Stimulated activated CD4-positive, alpha-beta T cell treated with anti-CD3 and anti-CD28 coated beads, Interleukin-15, amount 100 ng/mL, for 1 hour (primary cell): ENCODE measurements around the gene SH3RF1.
"Not testable (repeated sequence)": the region's sequence is repeated elsewhere in the genome, so short reads cannot be mapped to it uniquely, and the experiment has no call there.

Experiments
- DNase-seq, 2 donors: peaks; one replicate each; pipeline ENCODE4 v3.0.0-alpha.2; 2020; ENCODE audit warnings: low read depth in 1 of 2, low spot score in 1 of 2

Gene SH3RF1

GRCh38 chr4:169277838-169278237 lies 7.1 kb upstream of the SH3RF1 start:
- not testable (repeated sequence) for DNase-seq

GRCh38 chr4:169275180-169275579 lies 4.4 kb upstream of the SH3RF1 start:
- no peak for DNase-seq

DNA sequence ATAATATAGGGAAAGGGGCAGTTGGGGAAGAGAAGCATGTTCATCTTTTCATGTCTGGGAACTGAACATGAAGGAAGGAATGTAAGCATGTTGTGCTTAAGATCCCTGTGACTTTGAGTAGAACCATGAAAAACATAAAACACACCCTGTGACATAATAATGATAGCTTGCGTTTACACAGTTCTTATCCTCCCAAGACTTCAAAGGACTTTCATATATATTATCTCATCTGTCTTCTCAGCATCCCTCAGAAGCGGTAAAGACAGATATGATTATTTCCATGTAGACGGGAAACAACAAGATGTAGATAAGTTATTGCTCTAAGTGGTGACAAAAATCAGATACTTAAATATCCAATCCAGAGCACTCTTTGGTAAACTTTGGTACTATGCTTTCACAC lies 3.3 kb upstream of the SH3RF1 start:
- DNase-seq = no peak

DNA sequence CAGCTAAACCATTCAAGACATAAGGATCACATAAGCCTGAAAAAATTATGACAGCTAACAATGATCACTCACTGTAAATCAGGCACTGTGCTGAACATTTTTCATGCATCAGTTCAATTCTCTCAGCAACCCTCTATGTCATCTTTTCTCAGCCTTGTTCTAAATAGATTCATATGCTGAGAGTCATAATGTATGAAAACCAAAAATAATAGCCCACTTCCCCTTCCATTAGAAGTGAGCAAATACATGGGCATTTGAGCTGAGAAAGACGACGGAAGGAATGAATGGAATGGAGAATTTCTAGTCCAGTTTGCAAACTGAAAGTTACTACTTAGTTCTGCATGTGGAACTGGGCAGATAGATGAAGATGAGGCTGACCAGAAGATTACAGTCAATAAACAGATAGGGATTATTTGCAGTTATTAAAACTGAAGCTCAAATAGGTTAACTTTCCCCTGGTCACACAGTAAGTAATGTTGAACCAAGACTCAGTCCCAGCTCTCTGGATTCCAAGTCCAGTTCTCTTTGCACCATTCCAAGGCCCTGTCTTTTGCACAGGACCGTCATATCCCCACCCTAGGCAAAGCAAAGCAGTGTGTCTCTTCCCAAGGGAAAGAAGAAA lies 1.6 kb upstream of the SH3RF1 start:
- no peak for DNase-seq

DNA sequence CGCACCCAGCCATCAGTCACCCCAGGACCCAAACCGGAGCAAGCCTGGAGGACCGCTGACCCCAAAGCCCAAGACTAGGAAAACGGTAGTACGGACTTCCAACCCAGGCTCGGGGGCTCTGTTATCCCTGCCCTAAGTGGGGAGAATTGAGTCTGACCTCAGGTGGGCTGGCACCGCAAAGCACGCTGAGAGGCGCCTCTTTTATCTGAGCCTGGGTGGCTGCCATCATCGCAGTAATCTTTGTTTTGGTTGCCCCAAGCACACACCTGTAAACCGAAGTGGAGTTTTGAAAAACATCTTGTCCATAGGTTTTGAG lies 894 bp upstream of the SH3RF1 start:
- DNase-seq = no peak

DNA sequence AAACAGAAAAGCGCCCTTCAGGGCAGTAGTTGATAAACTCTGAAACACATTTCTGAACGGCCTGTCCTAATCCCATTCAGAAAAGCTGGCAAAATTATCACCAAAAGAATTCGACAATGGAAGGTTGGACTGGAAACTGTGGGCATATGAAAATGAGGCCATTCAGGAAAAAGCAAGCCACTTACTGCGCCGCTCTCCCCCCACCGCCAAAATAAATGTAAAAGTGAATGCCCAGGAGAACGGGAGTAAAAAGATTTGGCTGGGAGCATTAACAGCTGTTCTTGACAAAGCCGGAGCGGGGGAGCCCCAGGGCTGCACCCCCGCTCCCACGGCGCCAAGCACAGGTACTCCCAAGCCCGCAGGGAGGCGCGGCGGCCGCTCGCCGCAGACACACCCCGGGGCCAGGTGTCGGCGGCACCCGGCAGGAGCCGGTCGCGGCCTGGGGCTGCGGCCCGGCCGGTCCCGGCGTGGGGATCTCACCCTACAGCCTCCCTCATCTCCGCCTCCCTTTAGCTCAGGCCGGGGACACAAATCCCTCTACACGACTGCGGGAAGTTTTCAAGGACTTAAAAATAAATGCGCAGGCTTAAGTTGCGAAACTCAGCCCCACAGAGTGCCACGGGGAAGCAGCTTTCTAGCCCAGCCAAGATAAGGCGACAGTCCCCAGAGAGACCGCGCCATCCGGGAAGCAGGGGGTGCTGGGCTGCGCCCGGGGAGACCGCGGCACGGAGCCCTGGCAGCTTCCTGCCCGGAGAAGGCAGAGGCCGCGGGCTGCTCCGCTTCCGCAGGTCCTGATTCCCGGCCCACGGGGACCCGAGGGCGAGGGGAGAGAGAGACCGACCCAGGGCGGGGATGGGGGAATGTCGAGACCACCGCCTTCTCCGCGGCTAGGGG lies 593 bp downstream of the SH3RF1 start:
- no peak for DNase-seq

DNA sequence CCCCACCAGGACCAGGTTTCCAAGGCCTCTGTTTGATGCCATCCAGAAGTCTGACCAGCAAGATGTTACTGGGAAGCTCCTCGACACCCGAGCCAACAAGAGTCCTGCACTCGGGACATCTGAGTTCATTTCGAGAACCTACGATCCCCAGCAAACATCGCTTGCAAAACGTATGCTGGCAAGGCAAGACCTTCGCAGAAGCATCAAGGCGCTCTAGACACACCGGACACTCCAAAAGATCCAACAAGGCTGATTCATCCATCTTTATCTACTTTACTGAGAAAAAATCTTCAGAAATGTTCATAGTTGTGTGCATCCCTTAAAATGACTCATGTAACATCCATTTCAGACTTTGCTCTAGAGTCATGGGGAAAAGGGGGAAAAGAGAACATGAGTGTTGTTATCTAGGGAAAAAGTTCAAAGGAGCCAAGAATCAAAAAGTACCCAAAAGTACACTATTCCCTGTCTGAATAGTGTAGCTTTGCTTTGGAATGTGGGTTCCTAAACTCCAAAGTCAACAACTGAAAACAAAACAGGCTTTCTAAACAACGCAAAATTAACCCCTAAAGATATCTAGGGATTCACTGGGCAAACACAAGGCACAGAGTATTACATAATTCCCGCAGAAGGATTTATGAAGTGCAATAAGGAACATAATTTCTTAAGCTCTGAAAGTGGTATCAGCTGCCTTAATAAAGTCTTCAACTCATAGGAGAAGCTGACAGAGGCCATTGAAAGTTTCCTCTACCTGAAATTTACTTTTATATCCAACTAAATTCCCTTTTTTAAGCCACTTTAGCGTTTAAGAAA lies 1.6 kb downstream of the SH3RF1 start:
- DNase-seq = no peak

GRCh38 chr4:169267070-169267469 lies 3.7 kb downstream of the SH3RF1 start:
- DNase-seq = no peak

- DNase-seq = no peak
Observed at GRCh38 chr4:169266661-169267060, 4.1 kb downstream of the SH3RF1 start.

GRCh38 chr4:169266081-169266480 lies 4.7 kb downstream of the SH3RF1 start:
- no peak for DNase-seq

DNA sequence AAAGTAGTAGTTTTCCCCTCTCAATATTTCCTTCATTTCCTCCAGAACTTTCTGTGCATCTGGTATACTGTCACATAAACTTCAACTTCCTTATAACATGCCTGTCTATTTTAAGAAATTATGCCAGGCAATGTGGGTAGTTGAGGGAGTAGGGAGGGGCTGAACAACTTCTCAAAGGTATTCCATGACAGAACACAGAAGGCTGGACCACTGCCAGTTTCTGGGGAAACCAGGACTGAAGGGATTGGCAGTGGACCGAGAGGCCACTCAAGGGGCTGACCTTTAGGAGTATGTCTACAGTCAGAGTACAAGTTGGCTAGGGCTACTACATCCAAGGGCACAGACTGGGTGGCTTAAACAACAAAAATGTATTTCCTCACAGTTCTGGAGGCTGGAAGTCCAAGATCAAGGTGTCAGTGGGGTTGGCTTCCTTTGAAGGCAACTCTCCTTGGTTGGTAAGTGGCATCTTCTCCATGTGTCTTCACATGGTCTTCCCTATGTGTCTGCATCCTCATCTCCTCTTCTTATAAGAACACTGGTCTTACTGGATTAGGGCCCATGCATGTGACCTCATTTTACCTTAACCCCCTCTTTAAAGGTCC lies 6.9 kb downstream of the SH3RF1 start:
- DNase-seq = no peak

DNA sequence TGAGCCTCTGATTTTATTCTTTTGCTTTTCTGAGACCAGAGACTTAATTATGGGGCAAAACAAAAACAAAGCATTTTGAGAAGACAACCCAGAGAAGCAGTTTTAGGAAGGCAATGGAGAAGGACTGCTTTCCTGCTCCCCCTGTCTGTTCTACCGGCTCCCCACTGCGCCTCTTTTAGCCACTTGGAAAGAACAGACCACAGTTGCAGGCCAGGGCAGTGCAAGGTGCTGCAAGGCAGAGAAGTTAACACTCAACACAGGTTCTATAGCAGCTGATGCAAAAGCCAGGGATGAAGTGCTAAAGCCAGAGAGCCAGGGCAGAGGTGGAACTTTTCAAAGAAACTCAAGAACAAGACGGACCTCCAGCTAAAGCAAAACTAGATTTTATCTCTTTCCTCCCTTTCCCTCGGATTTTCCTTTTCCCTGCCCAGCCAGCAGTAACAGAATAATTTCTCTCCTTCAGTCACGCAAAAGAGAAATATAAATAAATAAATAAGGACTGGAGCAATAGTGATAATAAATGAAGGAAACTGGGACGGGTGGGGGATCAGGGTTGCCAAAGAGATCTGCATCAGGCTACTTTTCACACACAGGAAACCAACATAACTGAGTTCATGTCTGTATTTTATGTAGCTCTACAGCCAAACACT lies 10.4 kb downstream of the SH3RF1 start:
- no peak for DNase-seq

DNA sequence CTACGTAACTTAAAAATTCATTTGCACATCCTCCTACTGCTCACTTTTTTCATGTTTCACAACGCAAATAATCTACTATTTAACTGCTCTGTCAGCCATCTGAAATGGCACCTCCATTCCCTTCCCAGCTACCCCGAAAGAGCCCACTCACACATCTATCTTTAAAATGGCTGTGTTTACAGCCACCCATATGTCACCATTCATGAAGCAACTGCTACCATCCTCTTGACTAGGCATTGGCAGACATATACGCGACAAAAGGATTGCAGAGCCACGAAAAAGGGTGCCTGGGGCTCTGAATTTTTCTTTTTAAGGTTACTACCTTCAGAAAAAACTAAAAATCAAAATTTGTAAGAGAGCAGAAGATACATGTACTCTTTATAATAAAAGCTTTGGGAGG lies 11.5 kb downstream of the SH3RF1 start:
- DNase-seq = no peak

- DNase-seq = no peak
Observed at GRCh38 chr4:169258141-169258540, 12.6 kb downstream of the SH3RF1 start.

DNA sequence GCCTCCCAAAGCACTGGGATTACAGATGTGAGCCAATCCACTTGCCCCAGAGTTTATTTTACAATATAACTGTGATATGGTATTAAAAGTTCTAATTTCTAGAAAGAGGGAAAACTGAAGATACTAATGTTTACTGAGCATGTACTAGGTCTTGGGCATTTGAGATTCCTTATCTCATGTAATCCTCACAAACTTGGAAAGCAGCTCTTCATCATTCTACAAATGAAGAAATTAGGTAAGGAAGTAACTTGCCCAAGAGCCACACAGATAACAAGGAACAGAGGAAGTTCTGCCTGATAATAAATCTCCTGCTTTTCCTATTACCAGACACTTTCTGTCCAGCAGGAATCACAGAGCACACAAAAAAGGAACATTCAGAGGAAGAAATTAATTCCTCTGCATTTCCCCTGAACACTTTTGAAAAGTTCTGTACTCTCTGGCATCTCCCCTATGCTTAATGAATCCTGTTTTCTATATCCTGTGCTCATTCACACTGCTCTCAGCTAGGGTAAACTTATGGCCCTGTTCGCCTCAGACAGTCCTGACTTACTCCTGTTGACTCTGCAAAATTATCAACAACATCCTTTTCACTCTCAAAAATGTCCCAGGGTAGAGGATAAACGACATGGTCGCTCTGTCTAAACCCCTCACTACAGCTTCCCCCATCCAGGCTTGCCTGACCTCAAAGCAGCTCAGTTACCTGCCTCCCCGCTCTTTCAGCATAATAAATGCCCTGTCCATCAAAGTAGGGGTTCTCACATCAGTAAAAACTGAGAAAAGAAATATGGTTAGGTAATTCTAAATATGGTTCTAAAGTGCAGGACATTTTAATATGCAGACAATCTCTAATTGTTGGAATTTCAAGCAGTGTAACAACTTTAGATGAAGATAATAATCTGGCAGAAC lies 13.6 kb downstream of the SH3RF1 start:
- DNase-seq = no peak

GRCh38 chr4:169256101-169256612 lies 14.6 kb downstream of the SH3RF1 start:
- no peak for DNase-seq

DNA sequence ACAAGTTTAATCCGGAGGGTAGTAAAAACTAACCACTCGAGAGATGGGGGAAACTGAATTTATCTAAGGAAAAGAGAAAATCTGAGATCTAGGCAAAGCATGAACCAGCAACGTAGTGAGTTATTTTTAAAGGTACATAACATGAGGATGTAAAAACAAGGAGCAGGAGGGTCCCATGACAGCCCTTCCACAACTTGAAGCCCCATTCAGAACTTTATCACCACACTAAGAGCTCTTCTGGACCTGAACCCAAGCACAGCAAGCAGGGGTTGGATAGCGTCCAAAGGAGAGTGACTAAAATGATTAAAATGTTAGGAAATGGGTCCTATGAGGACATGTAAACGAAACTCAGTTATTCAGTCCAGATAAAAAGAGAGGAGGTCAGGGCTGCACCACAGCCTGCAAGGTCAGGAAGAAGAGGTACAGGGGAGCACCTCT lies 16.2 kb downstream of the SH3RF1 start:
- DNase-seq = no peak

GRCh38 chr4:169253904-169254303 lies 16.9 kb downstream of the SH3RF1 start:
- no peak for DNase-seq

DNA sequence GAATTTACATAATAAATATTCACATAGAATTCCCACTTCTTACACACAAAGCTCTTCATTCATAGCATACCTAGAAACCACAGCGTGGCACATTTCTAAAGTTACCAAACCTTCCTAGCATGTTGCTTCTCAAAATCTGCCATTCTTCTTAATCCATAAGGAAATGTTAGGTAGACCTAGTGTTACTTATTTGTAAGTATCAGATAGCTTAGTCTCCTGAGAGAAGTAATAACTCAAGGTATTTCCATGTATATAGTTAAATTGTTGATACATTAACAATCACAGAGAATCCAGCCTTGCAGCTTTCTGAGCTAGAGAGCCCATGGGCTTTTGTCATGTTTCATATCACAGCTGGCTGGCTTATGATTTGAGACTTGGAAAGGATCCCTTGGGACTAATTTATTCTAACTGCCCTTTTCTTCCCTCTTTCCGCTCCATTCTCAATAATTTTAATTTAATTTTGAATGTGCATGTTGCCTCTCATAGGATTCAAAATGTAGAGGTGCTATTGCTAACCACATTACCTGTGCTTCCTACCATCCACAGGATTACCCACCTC lies 17.6 kb downstream of the SH3RF1 start:
- no peak for DNase-seq
